Hepatocyte (in vitro differentiated cells): Measurements from ENCODE around the gene RTF1. TPM values are rescaled to one million over a fixed set of nuclear protein-coding genes. Genes with fewer than 3 reads are reported as not detected.
A peak's percentile ranks its signal among the peaks of the same experiment; 100 is the strongest.

Experiments
- DNase-seq: peaks from one replicate; pipeline ENCODE4 v3.0.0-alpha.2; 2016; ENCODE audit warnings: low spot score
- H2AFZ ChIP-seq: fragments of 200-600 bp; sonication (generic); 2 replicates; pipeline ENCODE4 v1.6.0; 2016; ENCODE audit warnings: antibody characterized with exemption, mild to moderate bottlenecking
- H3K27ac ChIP-seq: fragments of 200-600 bp; sonication (generic); 2 replicates; pipeline ENCODE4 v1.5.1; 2016; ENCODE audit warnings: mild to moderate bottlenecking
- H3K27me3 ChIP-seq: fragments of 200-600 bp; sonication (generic); 2 replicates; pipeline ENCODE4 v1.6.1; 2016
- H3K36me3 ChIP-seq: fragments of 200-600 bp; sonication (generic); replicated peaks from 2 replicates; pipeline ENCODE4 v1.5.1; 2016; ENCODE audit warnings: low read depth; ENCODE audit not compliant: insufficient read depth
- H3K4me1 ChIP-seq: fragments of 200-600 bp; sonication (generic); 2 replicates; pipeline ENCODE4 v1.5.1; 2016; ENCODE audit warnings: mild to moderate bottlenecking, moderate library complexity; ENCODE audit not compliant: insufficient read depth
- H3K4me2 ChIP-seq: fragments of 200-600 bp; sonication (generic); 2 replicates; pipeline ENCODE4 v1.6.0; 2016
- H3K4me3 ChIP-seq: fragments of 200-600 bp; sonication (generic); 2 replicates; pipeline ENCODE4 v1.5.1; 2016; ENCODE audit warnings: mild to moderate bottlenecking
- H3K79me2 ChIP-seq: fragments of 200-600 bp; sonication (generic); 2 replicates; pipeline ENCODE4 v1.6.0; 2017; ENCODE audit warnings: mild to moderate bottlenecking
- H3K9me2 ChIP-seq: fragments of 200-600 bp; sonication (generic); replicated peaks from 2 replicates; pipeline ENCODE4 v1.6.0; 2017; ENCODE audit warnings: mild to moderate bottlenecking; ENCODE audit not compliant: insufficient read depth
- H3K9me3 ChIP-seq: fragments of 200-600 bp; sonication (generic); 2 replicates; pipeline ENCODE4 v1.5.1; 2016; ENCODE audit warnings: low read depth, mild to moderate bottlenecking
- H4K20me1 ChIP-seq: fragments of 200-600 bp; sonication (generic); 2 replicates; pipeline ENCODE4 v1.6.0; 2016; ENCODE audit warnings: mild to moderate bottlenecking; ENCODE audit not compliant: insufficient read depth, poor library complexity, severe bottlenecking
- CTCF ChIP-seq: fragments of 200-600 bp; sonication (generic); IDR thresholded peaks from 2 replicates; pipeline ENCODE4 v1.5.1; 2016; ENCODE audit warnings: antibody characterized with exemption, mild to moderate bottlenecking; ENCODE audit not compliant: poor library complexity
- EZH2 ChIP-seq: fragments of 200-600 bp; sonication (generic); IDR thresholded peaks from 2 replicates; pipeline ENCODE4 v1.6.1; 2016; ENCODE audit warnings: antibody characterized with exemption, mild to moderate bottlenecking, borderline replicate concordance
- EZH2phosphoT487 ChIP-seq: fragments of 200-600 bp; sonication (generic); IDR thresholded peaks from one replicate; pipeline ENCODE4 v1.6.1; 2018; ENCODE audit warnings: antibody characterized with exemption, mild to moderate bottlenecking, low read depth, moderate library complexity; ENCODE audit not compliant: unreplicated experiment, severe bottlenecking
- WGBS: methylation state at CpG from one replicate; pipeline ENCODE4 v1.1.6; 2016; ENCODE audit warnings: low lambda C conversion rate; ENCODE audit errors: missing lambda C conversion rate; 5-methylcytosine and 5-hydroxymethylcytosine counted together
- polyA plus RNA-seq: library from polyadenylated mRNA; unstranded; fragments of >200 nt; fragmentation: Nextera tagmentation; extraction: Ambion mirVana; gene quantifications from 2 replicates; pipeline ENCODE4 v1.2.1, GENCODE V29; 2016
- total RNA-seq: library from RNA; depleted of rRNA; stranded (reverse); fragments of >200 nt; gene quantifications from 2 replicates; pipeline ENCODE4 v1.2.3, GENCODE V29; 2014

Gene RTF1
- total and polyA plus RNA-seq, 2 experiments from 2014 or later: 34.1 to 73.4 TPM

DNA sequence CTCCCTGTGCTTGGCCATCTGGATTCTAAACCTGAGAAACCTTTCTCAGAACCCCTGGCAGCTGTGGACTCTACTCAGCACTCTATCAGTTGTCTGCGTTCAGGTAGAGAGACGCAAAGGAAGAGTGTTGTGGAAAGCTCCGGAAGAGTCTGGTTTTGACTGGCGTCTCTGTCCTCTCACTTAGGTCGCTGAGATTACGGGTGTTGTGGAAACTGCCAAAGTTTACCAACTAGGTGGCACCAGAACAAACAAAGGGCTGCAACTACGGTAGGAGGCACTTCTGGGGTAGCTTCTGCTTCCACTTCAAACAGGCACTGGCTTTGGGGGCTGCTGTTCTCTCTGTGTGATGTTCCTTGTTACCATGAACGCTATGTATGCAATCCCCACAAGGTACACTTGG is 57.5 kb downstream of the RTF1 start:
- Histone ChIP-seq H3K9me2 (no peaks in the 10 kb centered on the region), H3K4me2 (no peak overlapping the region), H4K20me1 (no peaks in the 10 kb centered on the region), H3K4me1 (no peaks in the 10 kb centered on the region), H3K79me2 (no peaks in the 10 kb centered on the region), H3K4me3 (no peak overlapping the region), H3K9me3 (no peaks in the 10 kb centered on the region), H3K36me3 (peaks cover 11% of the 10 kb centered on the region), H3K27ac (no peak overlapping the region), H2AFZ (no peak overlapping the region), H3K27me3 (no peaks in the 10 kb centered on the region)
- 97% methylated on average over 8 of the region's 8 CpGs for WGBS
- no peak for DNase-seq
- TF ChIP-seq EZH2 (no peak), CTCF (no peak), EZH2phosphoT487 (no peak)

- peaks cover 9% of the 10 kb centered on the region for H3K36me3 ChIP-seq
- WGBS: 95% methylated on average over 2 of the region's 2 CpGs
- TF ChIP-seq CTCF (no peak), EZH2phosphoT487 (no peak), EZH2 (no peak)
Measured at GRCh38 chr15:41474941-41475340, 58.0 kb downstream of the RTF1 start.

GRCh38 chr15:41476416-41477048 is 59.6 kb downstream of the RTF1 start:
- no peaks in the 10 kb centered on the region for H3K79me2 ChIP-seq
- H3K4me2 ChIP-seq: no peak overlapping the region
- TF ChIP-seq CTCF: no peak
- no peak for TF ChIP-seq EZH2phosphoT487
- no peak for TF ChIP-seq EZH2
- H3K4me1 ChIP-seq: peaks cover 14% of the 10 kb centered on the region
- H2AFZ ChIP-seq: no peak overlapping the region
- no peaks in the 10 kb centered on the region for H4K20me1 ChIP-seq
- no peaks in the 10 kb centered on the region for H3K9me3 ChIP-seq
- no peak for DNase-seq
- H3K27ac ChIP-seq: peak overlapping the region; percentile 35
- 92% methylated on average over 5 of the region's 5 CpGs for WGBS
- no peaks in the 10 kb centered on the region for H3K27me3 ChIP-seq
- peaks cover 5% of the 10 kb centered on the region for H3K36me3 ChIP-seq
- H3K4me3 ChIP-seq: no peak overlapping the region
- no peaks in the 10 kb centered on the region for H3K9me2 ChIP-seq

More at GRCh38 chr15:41474941-41475340, 58.0 kb downstream of the RTF1 start:
- no peaks in the 10 kb centered on the region for H3K9me2 ChIP-seq
- no peak for DNase-seq
- H3K27me3 ChIP-seq: no peaks in the 10 kb centered on the region
- H2AFZ ChIP-seq: no peak overlapping the region
- no peaks in the 10 kb centered on the region for H3K9me3 ChIP-seq
- no peaks in the 10 kb centered on the region for H3K79me2 ChIP-seq
- H3K4me2 ChIP-seq: no peak overlapping the region
- H4K20me1 ChIP-seq: no peaks in the 10 kb centered on the region
- no peaks in the 10 kb centered on the region for H3K4me1 ChIP-seq
- no peak overlapping the region for H3K27ac ChIP-seq
- H3K4me3 ChIP-seq: no peak overlapping the region
